ENCODE data around the gene MPIG6B.
A peak's percentile ranks its signal among the peaks of the same experiment; 100 is the strongest.

The MPIG6B gene

GRCh38 chr6:31769684-31770371, 46.7 kb downstream of the MPIG6B start:
- peak; percentile 81 for DNase-seq

GRCh38 chr6:31770860-31771259, 47.7 kb downstream of the MPIG6B start:
- no peak for DNase-seq

GRCh38 chr6:31771992-31772358, 48.8 kb downstream of the MPIG6B start:
- no peak for DNase-seq

GRCh38 chr6:31775184-31775583, 52.0 kb downstream of the MPIG6B start:
- no peak for DNase-seq

GRCh38 chr6:31775633-31776484, 52.7 kb downstream of the MPIG6B start:
- DNase-seq, result no peak
